ENCODE results near the gene C2orf68.
"Not testable (repeated sequence)": the region's sequence is repeated elsewhere in the genome, so short reads cannot be mapped to it uniquely, and the experiment has no call there.

Gene C2orf68

DNA sequence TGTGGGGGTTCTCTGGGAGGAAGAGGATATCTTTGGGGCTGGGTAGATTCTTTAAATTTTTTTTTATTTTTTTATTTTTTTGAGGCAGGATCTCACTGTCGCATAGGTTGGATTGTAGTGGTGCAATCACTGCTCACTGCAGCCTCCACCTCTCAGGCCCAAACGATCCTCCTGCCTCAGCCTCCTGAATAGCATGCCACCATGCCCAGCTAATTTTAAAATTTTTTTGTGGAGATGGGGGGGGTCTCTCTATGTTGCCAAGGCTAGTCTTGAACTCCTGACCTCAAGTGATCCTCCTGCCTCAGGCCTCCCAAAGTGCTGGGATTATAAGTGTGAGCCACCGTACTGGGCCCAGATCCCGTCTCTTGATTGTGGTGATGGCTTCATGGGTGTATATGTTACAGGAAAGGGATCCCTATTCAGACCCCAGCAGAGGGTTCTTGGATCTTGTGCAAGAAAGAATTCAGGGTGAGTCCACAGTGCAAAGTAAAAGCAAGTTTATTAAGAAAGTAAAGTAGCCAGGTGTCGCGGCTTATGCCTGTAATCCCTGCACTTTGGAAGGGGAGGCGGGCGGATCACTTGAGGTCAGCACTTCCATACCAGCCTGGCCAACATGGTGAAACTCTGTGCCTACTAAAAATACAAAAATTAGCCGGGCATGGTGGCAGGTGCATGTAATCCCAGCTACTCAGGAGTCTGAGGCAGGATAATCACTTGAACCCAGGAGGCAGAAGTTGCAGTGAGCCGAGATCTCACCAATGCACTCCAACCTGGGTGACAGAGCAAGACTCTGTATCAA, 2.0 kb upstream of the C2orf68 start:
- TF ChIP-seq POU2F2 (IDR thresholded peaks at IDR 0.05; ENCODE audit: low read depth, low read length) (no peak), POLR2A (IDR thresholded peaks at IDR 0.05; ENCODE audit: low read depth, low read length) (no peak), PAX5 (IDR thresholded peaks at IDR 0.05; ENCODE audit: insufficient read depth, low read length, severe bottlenecking) (no peak)
- FAIRE-seq (no peak), DNase-seq (ENCODE audit: insufficient read length, low spot score) (no peak)

DNA sequence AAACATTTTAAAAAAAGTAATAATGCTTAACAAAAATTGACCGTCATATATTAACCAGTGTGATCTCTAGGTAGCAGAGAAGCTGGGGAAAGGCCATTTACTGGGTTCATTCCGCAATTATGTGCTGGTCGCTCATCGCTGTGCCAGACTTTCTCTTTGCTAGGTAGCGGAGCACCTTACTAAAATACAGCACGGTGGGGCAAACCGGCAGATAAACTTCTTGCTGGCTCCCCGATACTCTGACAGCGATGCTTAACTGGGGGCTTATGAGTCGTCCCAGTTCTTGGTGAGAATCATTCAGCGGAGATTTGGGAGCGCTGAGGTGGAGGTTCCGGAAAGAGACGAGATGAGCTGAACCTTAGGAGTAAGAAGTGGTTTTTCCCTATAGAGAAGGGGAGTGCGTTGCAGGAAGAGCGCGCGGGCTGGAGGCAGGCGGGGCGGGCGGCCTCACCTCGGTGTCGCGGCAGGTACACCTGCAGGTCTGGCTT, 605 bp downstream of the C2orf68 start:
- no peak for TF ChIP-seq POLR2A (IDR thresholded peaks at IDR 0.05; ENCODE audit: low read depth, low read length)
- no peak for TF ChIP-seq SPI1 (IDR thresholded peaks at IDR 0.05; ENCODE audit: low read depth, low read length)
- TF ChIP-seq POU2F2 (IDR thresholded peaks at IDR 0.05; ENCODE audit: low read depth, low read length): no peak
- TF ChIP-seq PAX5 (IDR thresholded peaks at IDR 0.05; ENCODE audit: insufficient read depth, low read length, severe bottlenecking): no peak
- no peak for TF ChIP-seq POLR2AphosphoS5 (IDR thresholded peaks at IDR 0.05; ENCODE audit: low read depth, low read length)
- no peak for TF ChIP-seq TAF1 (IDR thresholded peaks at IDR 0.05; ENCODE audit: low read depth, low read length)
- FAIRE-seq (no peak), DNase-seq (ENCODE audit: insufficient read length, low spot score) (no peak)

DNA sequence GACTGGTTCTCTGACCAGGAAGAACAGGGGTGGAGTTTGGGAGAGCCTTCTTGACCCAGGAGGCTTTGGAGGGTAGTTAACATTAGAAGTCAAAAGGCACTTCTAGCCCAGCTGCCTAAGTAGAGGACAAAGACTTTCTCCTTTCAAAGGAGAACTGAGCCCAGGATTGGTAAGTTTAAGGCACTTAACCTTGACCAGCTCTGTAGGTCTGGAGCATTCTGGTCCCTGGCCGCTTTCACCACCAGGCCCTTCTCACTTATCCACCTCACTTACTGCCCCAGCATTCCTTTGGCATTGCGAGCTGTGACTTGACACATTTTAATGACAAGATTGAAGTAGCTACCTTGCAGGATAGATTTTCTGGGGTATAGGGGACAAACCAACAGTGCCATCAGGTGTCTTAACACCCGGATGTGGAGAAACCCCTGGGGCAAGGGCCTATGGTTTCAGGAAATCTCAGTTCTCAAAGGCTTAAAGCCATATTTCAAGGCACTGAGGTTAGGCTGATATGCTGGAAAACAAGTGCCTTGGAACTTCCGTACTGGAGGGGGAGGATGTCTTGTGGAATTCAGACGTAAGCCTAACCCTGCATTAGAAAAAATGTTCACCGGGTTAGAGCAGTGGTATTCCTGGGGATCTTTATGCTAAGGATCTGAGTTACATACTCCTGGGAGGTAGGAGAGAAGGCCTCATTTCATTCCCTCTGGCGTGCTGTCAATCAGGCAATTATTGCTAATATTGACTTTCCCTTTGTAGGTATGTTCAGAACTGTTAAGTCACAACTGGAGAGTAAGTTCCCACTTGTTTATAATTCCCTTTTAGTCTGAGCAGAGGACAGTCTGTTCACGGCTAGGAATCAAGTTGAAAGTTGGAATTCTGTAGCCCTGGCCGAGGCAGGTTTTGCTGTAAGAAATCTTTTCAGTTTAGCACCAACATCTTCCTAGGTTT, 4.3 kb downstream of the C2orf68 start:
- no peak for FAIRE-seq
- DNase-seq (ENCODE audit: insufficient read length, low spot score): no peak
- TF ChIP-seq PAX5 (IDR thresholded peaks at IDR 0.05; ENCODE audit: insufficient read depth, low read length, severe bottlenecking) (no peak), POLR2AphosphoS5 (IDR thresholded peaks at IDR 0.05; ENCODE audit: low read depth, low read length) (no peak), POU2F2 (IDR thresholded peaks at IDR 0.05; ENCODE audit: low read depth, low read length) (no peak), SPI1 (IDR thresholded peaks at IDR 0.05; ENCODE audit: low read depth, low read length) (no peak), TAF1 (IDR thresholded peaks at IDR 0.05; ENCODE audit: low read depth, low read length) (no peak), POLR2A (IDR thresholded peaks at IDR 0.05; ENCODE audit: low read depth, low read length) (no peak)

GRCh38 chr2:85606116-85606455, 5.8 kb downstream of the C2orf68 start:
- FAIRE-seq (no peak), DNase-seq (ENCODE audit: insufficient read length, low spot score) (no peak)
- no peak for TF ChIP-seq POLR2AphosphoS5 (IDR thresholded peaks at IDR 0.05; ENCODE audit: low read depth, low read length)
- no peak for TF ChIP-seq POU2F2 (IDR thresholded peaks at IDR 0.05; ENCODE audit: low read depth, low read length)
- TF ChIP-seq PAX5 (IDR thresholded peaks at IDR 0.05; ENCODE audit: insufficient read depth, low read length, severe bottlenecking): no peak
- TF ChIP-seq TAF1 (IDR thresholded peaks at IDR 0.05; ENCODE audit: low read depth, low read length): no peak
- TF ChIP-seq SPI1 (IDR thresholded peaks at IDR 0.05; ENCODE audit: low read depth, low read length): no peak
- no peak for TF ChIP-seq POLR2A (IDR thresholded peaks at IDR 0.05; ENCODE audit: low read depth, low read length)

- TF ChIP-seq TAF1 (IDR thresholded peaks at IDR 0.05; ENCODE audit: low read depth, low read length) (no peak), POU2F2 (IDR thresholded peaks at IDR 0.05; ENCODE audit: low read depth, low read length) (no peak), SPI1 (IDR thresholded peaks at IDR 0.05; ENCODE audit: low read depth, low read length) (no peak), POLR2A (IDR thresholded peaks at IDR 0.05; ENCODE audit: low read depth, low read length) (no peak)
- DNase-seq (ENCODE audit: insufficient read length, low spot score) (no peak), FAIRE-seq (no peak)
Observed at GRCh38 chr2:85605406-85606115, 6.3 kb downstream of the C2orf68 start.

- no peak for FAIRE-seq
- no peak for TF ChIP-seq SPI1 (IDR thresholded peaks at IDR 0.05; ENCODE audit: low read depth, low read length)
- TF ChIP-seq POLR2A (IDR thresholded peaks at IDR 0.05; ENCODE audit: low read depth, low read length): peak; percentile 45; the same call in 1 of the 2 replicates
- DNase-seq (ENCODE audit: insufficient read length, low spot score): no peak
Observed at GRCh38 chr2:85604568-85605339, 7.1 kb downstream of the C2orf68 start.

DNA sequence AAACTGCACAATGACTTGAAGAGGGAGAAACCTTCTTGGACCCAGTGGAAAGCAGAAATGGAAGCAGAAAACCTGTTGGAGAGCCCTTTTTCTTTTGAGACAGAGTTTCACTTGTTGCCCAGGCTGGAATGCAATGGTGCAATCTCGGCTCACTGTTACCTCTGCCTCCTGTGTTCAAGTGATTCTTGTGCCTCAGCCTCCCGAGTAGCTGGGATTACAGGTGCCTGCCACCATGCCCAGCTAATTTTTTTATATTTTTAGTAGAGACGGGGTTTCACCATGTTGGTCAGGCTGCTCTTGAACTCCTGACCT, 7.8 kb downstream of the C2orf68 start:
- not testable (repeated sequence) for DNase-seq (ENCODE audit: insufficient read length, low spot score); FAIRE-seq

GRCh38 chr2:85602476-85603234, 9.2 kb downstream of the C2orf68 start, which contains the start of gene TMEM150A:
Gene TMEM150A (minus strand): TSS chr2:85602698. CDS start chr2:85601948, 750 bp downstream.
- DNase-seq (ENCODE audit: insufficient read length, low spot score) (peak; percentile 92), FAIRE-seq (peak; percentile 88)
- no peak for TF ChIP-seq POU2F2 (IDR thresholded peaks at IDR 0.05; ENCODE audit: low read depth, low read length)
- TF ChIP-seq SPI1 (IDR thresholded peaks at IDR 0.05; ENCODE audit: low read depth, low read length): no peak
- no peak for TF ChIP-seq POLR2A (IDR thresholded peaks at IDR 0.05; ENCODE audit: low read depth, low read length)
- TF ChIP-seq TAF1 (IDR thresholded peaks at IDR 0.05; ENCODE audit: low read depth, low read length): no peak
- no peak for TF ChIP-seq PAX5 (IDR thresholded peaks at IDR 0.05; ENCODE audit: insufficient read depth, low read length, severe bottlenecking)
- no peak; the same call in 1 of the 2 replicates for TF ChIP-seq POLR2AphosphoS5 (IDR thresholded peaks at IDR 0.05; ENCODE audit: low read depth, low read length)
